Small intestine (tissue), 7 donors: ENCODE measurements around the gene GALNT18. TPM values are rescaled to one million over a fixed set of nuclear protein-coding genes. Genes with fewer than 3 reads are reported as not detected.

ENCODE experiments used
- DNase-seq, 2 donors: peaks; one replicate each; pipeline versions ENCODE4 v3.0.0 to v3.0.0-alpha.2; 2013
- FAIRE-seq: peaks from 2 replicates; lab custom pipeline; 2012; peaks lifted over from hg19 to GRCh38; lab: Jason Lieb, UNC
- H3K27ac ChIP-seq, 3 donors: one replicate each; pipeline ENCODE4 v1.5.1; 2013; ENCODE audit warnings: low read length in 2 of 3, mild to moderate bottlenecking in 2 of 3, control low read depth in 1 of 3, inconsistent platforms in 1 of 3, low read depth in 1 of 3, moderate library complexity in 1 of 3
- H3K27me3 ChIP-seq, 3 donors: one replicate each; pipeline ENCODE4 v1.6.1; 2013; ENCODE audit warnings: low read length in 3 of 3, inconsistent platforms in 1 of 3; ENCODE audit not compliant: control insufficient read depth in 3 of 3, insufficient read depth in 3 of 3
- H3K36me3 ChIP-seq, 3 donors: one replicate each; pipeline ENCODE4 v1.6.1; 2013; ENCODE audit warnings: low read length in 3 of 3, inconsistent platforms in 1 of 3, low read depth in 1 of 3, mild to moderate bottlenecking in 1 of 3, moderate library complexity in 1 of 3; ENCODE audit not compliant: control insufficient read depth in 3 of 3, insufficient read depth in 2 of 3
- H3K4me1 ChIP-seq, 3 donors: one replicate each; pipeline ENCODE4 v1.6.1; 2013; ENCODE audit warnings: low read length in 2 of 3, inconsistent platforms in 1 of 3, low read depth in 1 of 3, mild to moderate bottlenecking in 1 of 3, moderate library complexity in 1 of 3; ENCODE audit not compliant: control insufficient read depth in 3 of 3, insufficient read depth in 2 of 3
- H3K4me3 ChIP-seq, 3 donors: one replicate each; pipeline ENCODE4 v1.5.1; 2013; ENCODE audit warnings: low read length in 3 of 3, control low read depth in 1 of 3, inconsistent platforms in 1 of 3, low read depth in 1 of 3, mild to moderate bottlenecking in 1 of 3, moderate library complexity in 1 of 3
- H3K9me3 ChIP-seq, 2 donors: one replicate each; pipeline ENCODE4 v1.6.1; 2013; ENCODE audit warnings: low read depth in 1 of 2, low read length in 1 of 2; ENCODE audit not compliant: control insufficient read depth in 2 of 2, insufficient read depth in 1 of 2
- WGBS, 3 donors: extraction: QIAGEN DNeasy Blood & Tissue Kit; methylation state at CpG; one replicate each; pipeline ENCODE4 v1.1.7; 2013; 5-methylcytosine and 5-hydroxymethylcytosine counted together
- polyA plus RNA-seq, 4 donors: library from polyadenylated mRNA; stranded (reverse) in 3 of 4; unstranded in 1 of 4; fragments of 200-250 nt in 3 of 4; fragments of 120-200 nt in 1 of 4; gene quantifications; one replicate each; pipeline versions ENCODE4 v1.2.1 to v1.2.3, GENCODE V29; 2013
- donor health status: healthy with polysubstance abuse.
- donor health status: control.
- donor health status: control.
- donor health status: Bipolar disorder and iron deficiency.
- donor health status: healthy.

GALNT18 gene
- polyA plus RNA-seq, 4 donors = 0.45 to 18.9 (median 1.5) TPM

- Histone ChIP-seq H3K27me3 (peaks cover 0 to 15% (median 0%) of the 10 kb centered on the region in 3 donors), H3K4me1 (no peaks in the 10 kb centered on the region), H3K9me3 (no peaks in the 10 kb centered on the region), H3K36me3 (no peaks in the 10 kb centered on the region), H3K27ac (no peak overlapping the region), H3K4me3 (no peak overlapping the region)
- DNase-seq (no peak), FAIRE-seq (no peak)
- 47 to 85% (median 62%) methylated on average over 2 of the region's 2 CpGs for WGBS, 3 donors
Observed at GRCh38 chr11:11472106-11472505, 149.7 kb downstream of the GALNT18 start.

- H3K27me3 ChIP-seq = peaks cover 0 to 9% (median 0%) of the 10 kb centered on the region in 3 donors
- WGBS, 3 donors = 49 to 65% (median 60%) methylated on average over 4 of the region's 4 CpGs
- no peaks in the 10 kb centered on the region for H3K4me1 ChIP-seq
- no peaks in the 10 kb centered on the region for H3K9me3 ChIP-seq
- DNase-seq = no peak
- no peak overlapping the region for H3K27ac ChIP-seq
- H3K36me3 ChIP-seq = no peaks in the 10 kb centered on the region
- no peak overlapping the region for H3K4me3 ChIP-seq
- FAIRE-seq = no peak
Observed at GRCh38 chr11:11471201-11471600, 150.6 kb downstream of the GALNT18 start.

GRCh38 chr11:11468954-11469353 is 152.9 kb downstream of the GALNT18 start:
- H3K36me3 ChIP-seq = no peaks in the 10 kb centered on the region
- whole genome bisulfite sequencing, 3 donors = 72 to 84% (median 78%) methylated on average over 6 of the region's 6 CpGs
- H3K27me3 ChIP-seq = peaks cover 0 to 6% (median 0%) of the 10 kb centered on the region in 3 donors
- no peak overlapping the region for H3K27ac ChIP-seq
- FAIRE-seq (no peak), DNase-seq (no peak)
- no peaks in the 10 kb centered on the region for H3K9me3 ChIP-seq
- no peaks in the 10 kb centered on the region for H3K4me1 ChIP-seq
- H3K4me3 ChIP-seq = no peak overlapping the region

DNA sequence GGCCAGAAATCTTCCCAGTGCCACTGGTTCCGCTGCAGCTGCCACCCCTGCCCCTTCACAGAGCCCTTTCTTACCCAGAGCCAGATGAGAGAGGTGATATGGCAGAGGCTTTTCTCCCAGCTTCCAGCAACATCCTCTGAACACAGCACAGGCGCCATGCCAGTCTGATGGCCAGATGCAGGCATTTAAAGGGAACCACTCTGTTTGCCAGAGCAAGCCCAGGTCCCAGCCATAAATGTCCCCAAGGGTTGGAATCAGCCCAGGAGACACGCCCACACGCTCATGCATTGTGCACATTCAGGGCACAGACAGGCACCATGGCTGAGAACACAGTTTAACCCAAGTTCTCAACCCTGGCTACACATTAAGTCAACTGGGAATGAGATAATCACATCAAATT is 154.5 kb downstream of the GALNT18 start:
- DNase-seq = peak in 1 of 2 donors; percentile 15
- no peaks in the 10 kb centered on the region for H3K36me3 ChIP-seq
- H3K9me3 ChIP-seq = no peaks in the 10 kb centered on the region
- no peak overlapping the region for H3K4me3 ChIP-seq
- H3K4me1 ChIP-seq = no peaks in the 10 kb centered on the region
- H3K27ac ChIP-seq = no peak overlapping the region
- peaks cover 0 to 10% (median 0%) of the 10 kb centered on the region in 3 donors for H3K27me3 ChIP-seq
- FAIRE-seq = no peak
- WGBS, 3 donors = 38 to 69% (median 55%) methylated on average over 4 of the region's 4 CpGs

- Histone ChIP-seq H3K27me3 (peaks cover 0 to 9% (median 0%) of the 10 kb centered on the region in 3 donors), H3K4me3 (no peak overlapping the region), H3K27ac (no peak overlapping the region), H3K9me3 (peaks cover 0 to 2% of the 10 kb centered on the region in 2 donors), H3K36me3 (no peaks in the 10 kb centered on the region), H3K4me1 (peaks cover 0 to 2% (median 0%) of the 10 kb centered on the region in 3 donors)
- FAIRE-seq (no peak), DNase-seq (no peak)
- WGBS, 3 donors = 82 to 93% (median 89%) methylated on average over 2 of the region's 2 CpGs
Observed at GRCh38 chr11:11464555-11464954, 157.2 kb downstream of the GALNT18 start.

DNA sequence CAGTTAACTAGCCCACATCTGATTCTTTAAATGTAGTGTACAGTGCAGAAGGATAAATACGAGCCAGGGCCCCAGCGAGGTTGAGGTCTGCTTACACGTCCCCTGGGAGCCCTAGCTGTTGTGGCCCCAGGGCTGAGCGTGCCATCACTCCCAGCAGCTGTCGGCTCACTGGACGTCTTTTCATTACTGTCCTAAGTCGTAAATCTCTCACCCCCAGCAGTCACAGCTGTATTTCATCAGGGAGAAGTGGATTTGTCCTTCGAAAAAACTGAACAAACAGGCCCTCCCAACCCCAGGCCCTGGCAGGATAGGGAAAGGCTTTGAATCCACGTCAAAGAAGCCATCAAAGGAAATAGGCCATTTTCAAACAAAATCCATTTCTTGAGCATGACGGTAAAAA is 158.4 kb downstream of the GALNT18 start:
- 62 to 81% (median 80%) methylated on average over 10 of the region's 10 CpGs for WGBS, 3 donors
- no peak for FAIRE-seq
- no peak overlapping the region for H3K27ac ChIP-seq

GRCh38 chr11:11461473-11461872 is 160.3 kb downstream of the GALNT18 start:
- peaks cover 0 to 2% of the 10 kb centered on the region in 2 donors for H3K9me3 ChIP-seq
- no peak overlapping the region for H3K27ac ChIP-seq
- H3K4me1 ChIP-seq = peaks cover 0 to 2% (median 0%) of the 10 kb centered on the region in 3 donors
- DNase-seq = no peak
- H3K27me3 ChIP-seq = peaks cover 0 to 4% (median 2%) of the 10 kb centered on the region in 3 donors
- H3K4me3 ChIP-seq = no peak overlapping the region
- no peak for FAIRE-seq
- no peaks in the 10 kb centered on the region for H3K36me3 ChIP-seq
- WGBS, 3 donors = 71 to 88% (median 82%) methylated on average over 10 of the region's 10 CpGs

More for the DNA sequence above, 158.4 kb downstream of the GALNT18 start:
- Histone ChIP-seq H3K4me1 (peaks cover 0 to 2% (median 0%) of the 10 kb centered on the region in 3 donors), H3K27me3 (peaks cover 0 to 6% (median 0%) of the 10 kb centered on the region in 3 donors), H3K9me3 (peaks cover 0 to 2% of the 10 kb centered on the region in 2 donors), H3K36me3 (no peaks in the 10 kb centered on the region), H3K4me3 (no peak overlapping the region)
- no peak for DNase-seq

DNA sequence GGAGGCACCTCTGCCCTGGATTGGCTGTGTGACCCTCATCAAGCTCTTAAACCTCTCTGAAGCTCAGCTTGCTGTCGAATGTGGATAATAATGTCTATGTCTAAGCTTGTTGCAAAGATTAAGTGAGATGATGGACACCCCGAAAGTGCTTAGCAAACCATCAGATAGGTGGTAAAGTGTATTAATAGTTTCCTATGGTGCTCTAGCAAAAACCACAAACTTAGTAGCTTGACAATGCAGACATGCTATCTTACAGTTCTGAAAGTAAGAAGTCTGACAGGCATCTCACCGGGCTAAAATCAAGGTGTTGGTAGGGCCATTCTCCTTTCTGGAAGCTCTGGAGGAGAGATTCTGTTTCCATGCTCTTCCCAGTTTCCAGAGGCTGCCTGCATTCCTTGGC is 162.2 kb downstream of the GALNT18 start:
- peaks cover 0 to 2% of the 10 kb centered on the region in 2 donors for H3K9me3 ChIP-seq
- FAIRE-seq (no peak), DNase-seq (no peak)
- H3K27me3 ChIP-seq = peaks cover 0 to 4% (median 2%) of the 10 kb centered on the region in 3 donors
- WGBS, 3 donors = 88 to 92% (median 91%) methylated on average over 3 of the region's 3 CpGs
- peaks cover 0 to 2% (median 0%) of the 10 kb centered on the region in 3 donors for H3K4me1 ChIP-seq
- no peaks in the 10 kb centered on the region for H3K36me3 ChIP-seq
- no peak overlapping the region for H3K4me3 ChIP-seq
- no peak overlapping the region for H3K27ac ChIP-seq

GRCh38 chr11:11458485-11458884 is 163.3 kb downstream of the GALNT18 start:
- H3K9me3 ChIP-seq = peaks cover 0 to 2% of the 10 kb centered on the region in 2 donors
- no peak for FAIRE-seq
- H3K36me3 ChIP-seq = no peaks in the 10 kb centered on the region
- peaks cover 0 to 2% (median 0%) of the 10 kb centered on the region in 3 donors for H3K4me1 ChIP-seq
- no peak for DNase-seq
- H3K4me3 ChIP-seq = no peak overlapping the region
- peaks cover 0 to 4% (median 2%) of the 10 kb centered on the region in 3 donors for H3K27me3 ChIP-seq
- H3K27ac ChIP-seq = no peak overlapping the region
- 88 to 94% (median 89%) methylated on average over 9 of the region's 9 CpGs for WGBS, 3 donors
